ENCODE results near the gene SLAMF8. TPM values are rescaled to one million over a fixed set of nuclear protein-coding genes. Genes with fewer than 3 reads are reported as not detected.

Gene SLAMF8
- polyA plus RNA-seq, 1 donor from 2014 or later, result not detected

GRCh38 chr1:159781992-159782391, 44.7 kb upstream of the SLAMF8 start:
- Histone ChIP-seq H3K9ac (ENCODE audit: low read length) (no peak overlapping the region), H2AFZ (ENCODE audit: low read depth, low read length) (no peak overlapping the region), H3K27me3 (ENCODE audit: insufficient read depth, low read depth, low read length) (peaks cover 18% of the 10 kb centered on the region), H3F3A (ENCODE audit: insufficient read depth, low read length, poor library complexity, severe bottlenecking) (no peaks in the 10 kb centered on the region), H3K36me3 (ENCODE audit: insufficient read depth, low read length) (no peaks in the 10 kb centered on the region), H3K9me2 (ENCODE audit: insufficient read depth, low read length) (no peaks in the 10 kb centered on the region), H4K20me1 (ENCODE audit: insufficient read depth) (no peaks in the 10 kb centered on the region), H3K9me3 (ENCODE audit: low read length) (no peaks in the 10 kb centered on the region), H3K4me3 (ENCODE audit: low read length) (no peak overlapping the region), H3K79me2 (replicated peaks; ENCODE audit: insufficient read depth, low read length) (no peaks in the 10 kb centered on the region), H3K27ac (ENCODE audit: low read length) (no peak overlapping the region), H3K4me2 (ENCODE audit: low read length) (no peak overlapping the region)
- TF ChIP-seq POLR2AphosphoS5 (IDR thresholded peaks at IDR 0.05) (no peak), RAD21 (conservative IDR thresholded peaks at IDR 0.05) (no peak), SMC3 (conservative IDR thresholded peaks at IDR 0.05; ENCODE audit: poor library complexity) (no peak)

GRCh38 chr1:159783724-159784123, 42.9 kb upstream of the SLAMF8 start:
- H3K36me3 ChIP-seq (ENCODE audit: insufficient read depth, low read length), result no peaks in the 10 kb centered on the region
- no peak overlapping the region for H3K9ac ChIP-seq (ENCODE audit: low read length)
- H4K20me1 ChIP-seq (ENCODE audit: insufficient read depth), result no peaks in the 10 kb centered on the region
- H3F3A ChIP-seq (ENCODE audit: insufficient read depth, low read length, poor library complexity, severe bottlenecking), result no peaks in the 10 kb centered on the region
- H3K9me2 ChIP-seq (ENCODE audit: insufficient read depth, low read length), result no peaks in the 10 kb centered on the region
- H3K79me2 ChIP-seq (replicated peaks; ENCODE audit: insufficient read depth, low read length), result no peaks in the 10 kb centered on the region
- no peak overlapping the region for H3K27ac ChIP-seq (ENCODE audit: low read length)
- no peak overlapping the region for H2AFZ ChIP-seq (ENCODE audit: low read depth, low read length)
- no peaks in the 10 kb centered on the region for H3K9me3 ChIP-seq (ENCODE audit: low read length)
- no peak overlapping the region for H3K4me3 ChIP-seq (ENCODE audit: low read length)
- no peak for TF ChIP-seq REST (IDR thresholded peaks at IDR 0.05; ENCODE audit: borderline replicate concordance)
- TF ChIP-seq SMC3 (conservative IDR thresholded peaks at IDR 0.05; ENCODE audit: poor library complexity), result no peak
- TF ChIP-seq CTCF (IDR thresholded peaks at IDR 0.05; ENCODE audit: poor library complexity, severe bottlenecking), result no peak
- no peak for TF ChIP-seq EZH2 (IDR thresholded peaks at IDR 0.05; ENCODE audit: borderline replicate concordance, insufficient read depth, low read length, poor library complexity, severe bottlenecking)
- TF ChIP-seq TAF1 (IDR thresholded peaks at IDR 0.05; ENCODE audit: low read depth), result no peak
- no peak for TF ChIP-seq EP300 (conservative IDR thresholded peaks at IDR 0.05; ENCODE audit: poor library complexity, severe bottlenecking)
- TF ChIP-seq MXI1 (conservative IDR thresholded peaks at IDR 0.05; ENCODE audit: poor library complexity, severe bottlenecking), result no peak
- no peak for TF ChIP-seq POLR2AphosphoS5 (IDR thresholded peaks at IDR 0.05)
- no peak for TF ChIP-seq RAD21 (conservative IDR thresholded peaks at IDR 0.05)
- H3K4me2 ChIP-seq (ENCODE audit: low read length), result no peak overlapping the region
- H3K27me3 ChIP-seq (ENCODE audit: insufficient read depth, low read depth, low read length), result peaks cover 18% of the 10 kb centered on the region

- Histone ChIP-seq H3K4me3 (ENCODE audit: low read length) (no peak overlapping the region), H3K27ac (ENCODE audit: low read length) (no peak overlapping the region), H3F3A (ENCODE audit: insufficient read depth, low read length, poor library complexity, severe bottlenecking) (no peaks in the 10 kb centered on the region), H4K20me1 (ENCODE audit: insufficient read depth) (no peaks in the 10 kb centered on the region), H3K9me3 (ENCODE audit: low read length) (no peaks in the 10 kb centered on the region), H3K79me2 (replicated peaks; ENCODE audit: insufficient read depth, low read length) (no peaks in the 10 kb centered on the region), H2AFZ (ENCODE audit: low read depth, low read length) (no peak overlapping the region), H3K4me2 (ENCODE audit: low read length) (no peak overlapping the region), H3K9ac (ENCODE audit: low read length) (no peak overlapping the region), H3K27me3 (ENCODE audit: insufficient read depth, low read depth, low read length) (peaks cover 4% of the 10 kb centered on the region), H3K36me3 (ENCODE audit: insufficient read depth, low read length) (no peaks in the 10 kb centered on the region), H3K9me2 (ENCODE audit: insufficient read depth, low read length) (no peaks in the 10 kb centered on the region)
- TF ChIP-seq SMC3 (conservative IDR thresholded peaks at IDR 0.05; ENCODE audit: poor library complexity), result no peak
- no peak for TF ChIP-seq EP300 (conservative IDR thresholded peaks at IDR 0.05; ENCODE audit: poor library complexity, severe bottlenecking)
Measured at GRCh38 chr1:159786465-159786864, 40.2 kb upstream of the SLAMF8 start.

Measured in neural cell (in vitro differentiated cells).